ENCODE data around the gene MPV17.

- TF ChIP-seq, protein P1, sequence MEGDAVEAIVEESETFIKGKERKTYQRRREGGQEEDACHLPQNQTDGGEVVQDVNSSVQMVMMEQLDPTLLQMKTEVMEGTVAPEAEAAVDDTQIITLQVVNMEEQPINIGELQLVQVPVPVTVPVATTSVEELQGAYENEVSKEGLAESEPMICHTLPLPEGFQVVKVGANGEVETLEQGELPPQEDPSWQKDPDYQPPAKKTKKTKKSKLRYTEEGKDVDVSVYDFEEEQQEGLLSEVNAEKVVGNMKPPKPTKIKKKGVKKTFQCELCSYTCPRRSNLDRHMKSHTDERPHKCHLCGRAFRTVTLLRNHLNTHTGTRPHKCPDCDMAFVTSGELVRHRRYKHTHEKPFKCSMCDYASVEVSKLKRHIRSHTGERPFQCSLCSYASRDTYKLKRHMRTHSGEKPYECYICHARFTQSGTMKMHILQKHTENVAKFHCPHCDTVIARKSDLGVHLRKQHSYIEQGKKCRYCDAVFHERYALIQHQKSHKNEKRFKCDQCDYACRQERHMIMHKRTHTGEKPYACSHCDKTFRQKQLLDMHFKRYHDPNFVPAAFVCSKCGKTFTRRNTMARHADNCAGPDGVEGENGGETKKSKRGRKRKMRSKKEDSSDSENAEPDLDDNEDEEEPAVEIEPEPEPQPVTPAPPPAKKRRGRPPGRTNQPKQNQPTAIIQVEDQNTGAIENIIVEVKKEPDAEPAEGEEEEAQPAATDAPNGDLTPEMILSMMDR (IDR thresholded peaks at IDR 0.05; ENCODE audit: insufficient read depth, low read length) = no peak
- TF ChIP-seq POLR2AphosphoS5 (IDR thresholded peaks at IDR 0.05; ENCODE audit: low read depth) = no peak
- TF ChIP-seq GABPA (IDR thresholded peaks at IDR 0.05; ENCODE audit: low read depth) = no peak
- no peak for TF ChIP-seq REST (IDR thresholded peaks at IDR 0.05; ENCODE audit: insufficient replicate concordance, low read depth)
- TF ChIP-seq SPI1 (IDR thresholded peaks at IDR 0.05; ENCODE audit: borderline replicate concordance, low read depth) = no peak
These were observed 59.3 kb downstream of the MPV17 start for GRCh38 chr2:27263287-27264252.

Measured in HL-60 (cell line).